Adrenal gland (tissue), 12 donors: Measurements from ENCODE around the gene DNAJB2. TPM values are rescaled to one million over a fixed set of nuclear protein-coding genes. Genes with fewer than 3 reads are reported as not detected.

ENCODE experiments used
- DNase-seq, 7 donors: peaks; one replicate each; pipeline ENCODE4 v3.0.0-alpha.2; 2019 to 2020
- H3K27ac ChIP-seq, 5 donors: fragments of 200-600 bp; sonication (generic) in 4 of 5; 1 replicate in 3 of 5; 2 replicates in 2 of 5; pipeline versions ENCODE4 v1.5.1 to v1.8.0; 2016 to 2020; ENCODE audit warnings: mild to moderate bottlenecking in 1 of 5
- H3K27me3 ChIP-seq: fragments of 200-600 bp; 2 replicates; pipeline ENCODE4 v1.8.0; 2021
- H3K36me3 ChIP-seq, 2 donors: fragments of 200-600 bp; replicated peaks in 1 of 2; 1 replicate in 1 of 2; 2 replicates in 1 of 2; pipeline versions ENCODE4 v1.5.1 to v1.8.0; 2018 to 2022
- H3K4me1 ChIP-seq, 2 donors: fragments of 200-600 bp; replicated peaks in 1 of 2; 1 replicate in 1 of 2; 2 replicates in 1 of 2; pipeline versions ENCODE4 v1.5.1 to v1.8.0; 2018 to 2021
- H3K4me3 ChIP-seq, 4 donors: fragments of 200-600 bp; sonication (generic) in 3 of 4; one replicate each; pipeline ENCODE4 v1.5.1; 2016 to 2018
- H3K9me3 ChIP-seq, 3 donors: fragments of 200-600 bp; sonication (generic) in 1 of 3; replicated peaks in 1 of 3; 1 replicate in 2 of 3; 2 replicates in 1 of 3; pipeline versions ENCODE4 v1.5.1 to v1.8.0; 2016 to 2021
- CTCF ChIP-seq, 6 experiments: fragments of 450-650 bp in 4 of 6; fragments of 200-600 bp in 2 of 6; sonication (generic) in 1 of 6; IDR thresholded peaks; 1 replicate in 5 of 6; 2 replicates in 1 of 6; pipeline versions ENCODE4 v1.5.1 to v1.8.0; 2016 to 2021; ENCODE audit warnings: antibody characterized with exemption in 6 of 6, mild to moderate bottlenecking in 2 of 6, moderate library complexity in 1 of 6
- POLR2A ChIP-seq, 2 donors: fragments of 450-650 bp; IDR thresholded peaks; one replicate each; pipeline ENCODE4 v1.6.1; 2017; ENCODE audit warnings: antibody characterized with exemption in 2 of 2, mild to moderate bottlenecking in 2 of 2, moderate library complexity in 1 of 2
- WGBS, 4 donors: extraction: QIAGEN DNeasy Blood & Tissue Kit in 2 of 4; methylation state at CpG; one replicate each; pipeline versions ENCODE4 v1.1.5 to v1.1.7; 2013 to 2017; 5-methylcytosine and 5-hydroxymethylcytosine counted together
- intact Hi-C, 2 donors: fragments of 100-400 bp; cut with DNase I; formaldehyde crosslinking; loops; one replicate each; pipeline versions ENCODE4 v1.14.1 to v1.15.0; 2022 to 2023
- polyA plus RNA-seq, 3 donors: library from polyadenylated mRNA; stranded (reverse); fragments of 200-250 nt in 2 of 3; fragments of 350-450 nt in 1 of 3; fragmentation: Illumina TruSeq in 1 of 3; extraction: RNeasy Lipid Tissue Mini Kit (QIAGEN cat#74804) in 1 of 3; gene quantifications; one replicate each; pipeline ENCODE4 v1.2.3, GENCODE V29; 2013 to 2014
- total RNA-seq, 9 donors: library from RNA; depleted of rRNA in 4 of 9; stranded (reverse); fragments of >200 nt in 4 of 9; fragments of 120-200 nt in 1 of 9; fragmentation: NEBNext Ultra II Directional in 1 of 9; extraction: Animal tissue kit (Norgen Biotek cat#: 25700) in 1 of 9; gene quantifications; one replicate each; pipeline versions ENCODE4 v1.1.0 to v1.2.4, GENCODE V29; 2013 to 2023
- donor health status: healthy with polysubstance abuse.
- donor health status: Bipolar disorder and iron deficiency.
- donor health status: DM: yes; HTN: yes; CAD: no.
- donor health status: DM: no; HTN: no; CAD: no.
- donor health status: DM: no; HTN: no; CAD: no.
- donor health status: DM: yes; HTN: yes; CAD: no.

DNAJB2 gene
- total and polyA plus RNA-seq, 12 donors, result 80.6 to 201 (median 137) TPM

- peak; percentile 80 to 93 (median 87) for DNase-seq
- Histone ChIP-seq H3K36me3 (no peaks in the 10 kb centered on the region), H3K9me3 (no peaks in the 10 kb centered on the region), H3K4me1 (peaks cover 0 to 7% of the 10 kb centered on the region in 2 donors), H3K27ac (peak overlapping the region in 2 of 5 donors; percentile 75 to 79), H3K4me3 (peak overlapping the region in 2 of 4 donors; percentile 16 to 62), H3K27me3 (no peaks in the 10 kb centered on the region)
- WGBS, 4 donors, result 8 to 23% (median 12%) methylated on average over 25 to 67 of the region's 67 CpGs
- intact Hi-C loops, result loop anchor here (5.0 to 10.0 kb wide), 2 partner anchors 50 to 132 kb away; partner anchors contain the start of genes GLB1L (in 2 of the 2), STK16 (in 2 of the 2) and NHEJ1 (in 1 of the 2)
- TF ChIP-seq POLR2A (IDR thresholded peaks at IDR 0.05) (peak; percentile 25 to 43), CTCF (IDR thresholded peaks at IDR 0.05) (peak; percentile 71 to 100 (median 92))
These were observed 15.5 kb downstream of the DNAJB2 start for GRCh38 chr2:219294356-219295351.

GRCh38 chr2:219296142-219296541 lies 17.0 kb downstream of the DNAJB2 start:
- no peak for DNase-seq
- TF ChIP-seq CTCF (IDR thresholded peaks at IDR 0.05), result no peak
- TF ChIP-seq POLR2A (IDR thresholded peaks at IDR 0.05), result no peak
- WGBS, 4 donors, result 76 to 88% (median 81%) methylated on average over 12 to 14 of the region's 14 CpGs
- H3K27me3 ChIP-seq, result no peaks in the 10 kb centered on the region
- no peaks in the 10 kb centered on the region for H3K36me3 ChIP-seq
- H3K9me3 ChIP-seq, result no peaks in the 10 kb centered on the region
- H3K4me3 ChIP-seq, result no peak overlapping the region
- intact Hi-C loops, result loop anchor here (5.0 to 10.0 kb wide), 2 partner anchors 51 to 134 kb away; partner anchors contain the start of genes GLB1L (in 2 of the 2), STK16 (in 2 of the 2) and NHEJ1 (in 1 of the 2)
- peaks cover 0 to 4% of the 10 kb centered on the region in 2 donors for H3K4me1 ChIP-seq
- H3K27ac ChIP-seq, result no peak overlapping the region

- Histone ChIP-seq H3K27me3 (no peaks in the 10 kb centered on the region), H3K4me3 (no peak overlapping the region), H3K4me1 (peaks cover 0 to 4% of the 10 kb centered on the region in 2 donors), H3K36me3 (no peaks in the 10 kb centered on the region), H3K27ac (no peak overlapping the region), H3K9me3 (no peaks in the 10 kb centered on the region)
- peak in 1 of 7 donors; percentile 54 for DNase-seq
- 76 to 87% (median 86%) methylated on average over 8 to 25 of the region's 25 CpGs for WGBS, 4 donors
- intact Hi-C loops, result loop anchor here (5.0 to 10.0 kb wide), 2 partner anchors 52 to 135 kb away; partner anchors contain the start of genes GLB1L (in 2 of the 2), STK16 (in 2 of the 2) and NHEJ1 (in 1 of the 2)
- no peak for TF ChIP-seq CTCF (IDR thresholded peaks at IDR 0.05)
- no peak for TF ChIP-seq POLR2A (IDR thresholded peaks at IDR 0.05)
These were observed 17.6 kb downstream of the DNAJB2 start for GRCh38 chr2:219296631-219297391.
